WTC11 (cell line): Measurements from ENCODE around the gene GALK1. TPM values are rescaled to one million over a fixed set of nuclear protein-coding genes. Genes with fewer than 3 reads are reported as not detected.

ENCODE experiments used
- ATAC-seq: fragments of 200-7000 bp; cut with Tn5 transposase; 2 replicates; pipeline ENCODE4 v1.10.0; 2021; ENCODE audit warnings: mild to moderate bottlenecking, moderate library complexity
- CTCF ChIA-PET: fragments of 300-600 bp; sonication (Branson Sonifier 250); formaldehyde crosslinking; loops from one replicate; lab custom pipeline; 2021; ENCODE audit warnings: antibody characterized with exemption; lab: Charles Lee
- POLR2A ChIA-PET: fragments of 350-600 bp; sonication (Branson Sonifier 250); formaldehyde crosslinking; loops from one replicate; lab custom pipeline; 2021; ENCODE audit warnings: antibody characterized with exemption; lab: Charles Lee
- DNase-seq: peaks from one replicate; pipeline ENCODE4 v3.0.0; 2021; ENCODE audit warnings: low spot score
- H3K27ac Mint-ChIP-seq: 2 replicates; pipeline ENCODE4 v1.8.0; 2021; ENCODE audit warnings: mixed read lengths
- H3K27me3 Mint-ChIP-seq: 2 replicates; pipeline ENCODE4 v1.8.0; 2021; ENCODE audit warnings: low read depth, mild to moderate bottlenecking, moderate library complexity, mixed read lengths
- H3K36me3 Mint-ChIP-seq: 2 replicates; pipeline ENCODE4 v1.8.0; 2021; ENCODE audit warnings: mixed read lengths
- H3K4me1 Mint-ChIP-seq: 2 replicates; pipeline ENCODE4 v1.8.0; 2022; ENCODE audit warnings: mixed read lengths
- H3K4me3 Mint-ChIP-seq: 2 replicates; pipeline ENCODE4 v1.8.0; 2021; ENCODE audit warnings: mild to moderate bottlenecking, moderate library complexity, mixed read lengths
- H3K9me3 Mint-ChIP-seq: 2 replicates; pipeline ENCODE4 v1.8.0; 2021; ENCODE audit warnings: mixed read lengths
- AR ChIP-seq: fragments of 250-450 bp; sonication (Bioruptor Pico); IDR thresholded peaks from 2 replicates; pipeline ENCODE4 v1.9.0; 2021; ENCODE audit warnings: mild to moderate bottlenecking
- ERG ChIP-seq: fragments of 250-450 bp; sonication (Bioruptor Pico); IDR thresholded peaks from 2 replicates; pipeline ENCODE4 v1.8.0; 2021; ENCODE audit warnings: mild to moderate bottlenecking
- ETV6 ChIP-seq: sonication (generic); formaldehyde crosslinking; IDR thresholded peaks from 2 replicates; pipeline ENCODE4 v1.8.1; 2022; ENCODE audit warnings: mild to moderate bottlenecking, missing genetic modification reagents
- FOXP1 ChIP-seq: sonication (generic); formaldehyde crosslinking; IDR thresholded peaks from 2 replicates; pipeline ENCODE4 v1.8.0; 2022; ENCODE audit warnings: missing genetic modification reagents, mild to moderate bottlenecking, moderate library complexity, borderline replicate concordance
- HMGA2 ChIP-seq: fragments of 250-450 bp; sonication (Bioruptor Pico); IDR thresholded peaks from 2 replicates; pipeline ENCODE4 v1.4.0; 2021; ENCODE audit warnings: mild to moderate bottlenecking, moderate library complexity
- JAZF1 ChIP-seq: fragments of 250-450 bp; sonication (Bioruptor Pico); IDR thresholded peaks from 2 replicates; pipeline ENCODE4 v1.9.0; 2021; ENCODE audit warnings: moderate library complexity, mild to moderate bottlenecking, inconsistent platforms
- NR1H2 ChIP-seq: sonication (generic); formaldehyde crosslinking; IDR thresholded peaks from 2 replicates; pipeline ENCODE4 v1.9.0; 2021; ENCODE audit warnings: mild to moderate bottlenecking, moderate library complexity, missing genetic modification reagents
- NR3C1 ChIP-seq: sonication (generic); formaldehyde crosslinking; conservative IDR thresholded peaks from 2 replicates; pipeline ENCODE4 v1.8.1; 2023; ENCODE audit warnings: low read depth, mild to moderate bottlenecking, missing genetic modification reagents
- PREB ChIP-seq: sonication (generic); formaldehyde crosslinking; IDR thresholded peaks from 2 replicates; pipeline ENCODE4 v1.8.1; 2022; ENCODE audit warnings: mild to moderate bottlenecking, missing genetic modification reagents, moderate library complexity, borderline replicate concordance
- SOX15 ChIP-seq: fragments of 250-450 bp; sonication (Bioruptor Pico); IDR thresholded peaks from 2 replicates; pipeline ENCODE4 v1.9.0; 2021; ENCODE audit warnings: mild to moderate bottlenecking
- TCF7 ChIP-seq: sonication (generic); formaldehyde crosslinking; IDR thresholded peaks from 2 replicates; pipeline ENCODE4 v1.8.0; 2022; ENCODE audit warnings: mild to moderate bottlenecking, low read depth, missing genetic modification reagents, moderate library complexity
- TEAD4 ChIP-seq: sonication (generic); formaldehyde crosslinking; IDR thresholded peaks from 2 replicates; pipeline ENCODE4 v1.8.0; 2022; ENCODE audit warnings: mild to moderate bottlenecking, missing genetic modification reagents
- ZBTB21 ChIP-seq: sonication (generic); formaldehyde crosslinking; IDR thresholded peaks from 2 replicates; pipeline ENCODE4 v1.8.1; 2023; ENCODE audit warnings: mild to moderate bottlenecking, missing genetic modification reagents, borderline replicate concordance
- ZMAT4 ChIP-seq: fragments of 250-450 bp; sonication (Bioruptor Pico); IDR thresholded peaks from 2 replicates; pipeline ENCODE4 v1.9.0; 2021; ENCODE audit warnings: mild to moderate bottlenecking
- ZNF121 ChIP-seq: sonication (generic); formaldehyde crosslinking; IDR thresholded peaks from 2 replicates; pipeline ENCODE4 v1.8.0; 2023; ENCODE audit warnings: missing genetic modification reagents
- ZNF138 ChIP-seq: sonication (generic); formaldehyde crosslinking; conservative IDR thresholded peaks from 2 replicates; pipeline ENCODE4 v1.8.1; 2022; ENCODE audit warnings: mild to moderate bottlenecking, moderate library complexity, missing genetic modification reagents
- ZNF219 ChIP-seq: sonication (generic); formaldehyde crosslinking; IDR thresholded peaks from 2 replicates; pipeline ENCODE4 v1.8.0; 2023; ENCODE audit warnings: missing genetic modification reagents, mild to moderate bottlenecking, borderline replicate concordance
- ZNF232 ChIP-seq: sonication (generic); formaldehyde crosslinking; IDR thresholded peaks from 2 replicates; pipeline ENCODE4 v1.8.0; 2022; ENCODE audit warnings: mild to moderate bottlenecking, missing genetic modification reagents
- ZNF281 ChIP-seq: sonication (generic); formaldehyde crosslinking; IDR thresholded peaks from 2 replicates; pipeline ENCODE4 v1.8.0; 2023; ENCODE audit warnings: mild to moderate bottlenecking, missing genetic modification reagents
- ZNF425 ChIP-seq: fragments of 250-450 bp; sonication (Bioruptor Pico); conservative IDR thresholded peaks from 2 replicates; pipeline ENCODE4 v1.9.0; 2021; ENCODE audit warnings: mild to moderate bottlenecking
- total RNA-seq: library from RNA; stranded (reverse); gene quantifications from 3 replicates; pipeline ENCODE4 v1.2.3, GENCODE V29; 2021

GALK1 gene
- total RNA-seq, 1 experiment from 2014 or later, result 42.2 TPM

GRCh38 chr17:75764711-75765421 lies at the start of gene GALK1 (continued):
- no peak for TF ChIP-seq NR1H2
- TF ChIP-seq TCF7 (CRISPR knock-in tag), result no peak

- Mint-ChIP-seq H3K9me3 (no peaks in the 10 kb centered on the region), H3K4me3 (no peak overlapping the region), H3K27ac (no peak overlapping the region), H3K4me1 (no peaks in the 10 kb centered on the region), H3K27me3 (no peaks in the 10 kb centered on the region), H3K36me3 (peaks cover 37% of the 10 kb centered on the region)
- DNase-seq (no peak), ATAC-seq (no peak)
- TF ChIP-seq ZNF219 (CRISPR knock-in tag) (no peak), ZNF138 (CRISPR knock-in tag) (no peak), ZBTB21 (CRISPR knock-in tag) (no peak), ERG (no peak), TEAD4 (CRISPR knock-in tag) (no peak), PREB (CRISPR knock-in tag) (no peak), ZNF425 (CRISPR knock-in tag) (no peak), ZMAT4 (no peak), JAZF1 (CRISPR knock-in tag) (no peak), ZNF232 (CRISPR knock-in tag) (no peak), ZNF121 (CRISPR knock-in tag) (no peak), NR3C1 (CRISPR knock-in tag) (no peak), ETV6 (CRISPR knock-in tag) (no peak), AR (CRISPR knock-in tag) (no peak), SOX15 (CRISPR knock-in tag) (no peak), HMGA2 (CRISPR knock-in tag) (no peak), ZNF281 (CRISPR knock-in tag) (no peak), FOXP1 (CRISPR knock-in tag) (no peak)
- POLR2A ChIA-PET, result interaction anchor here (0.7 kb wide), 1 partner anchor 338 kb away, joined by 4 read pairs; no protein-coding TSS in a partner anchor
- CTCF ChIA-PET, result interaction anchor here (1.6 to 2.1 kb wide), 2 partner anchors 13 to 16 kb away, joined by 4 to 5 read pairs; no protein-coding TSS in a partner anchor
Measured at GRCh38 chr17:75814021-75814395, 49.0 kb upstream of the GALK1 start.
